HG02981 (cell line): ENCODE measurements around the gene BAHD1.

Source experiments
- ATAC-seq: cut with Tn5 transposase; IDR thresholded peaks from one replicate; pipeline ENCODE4 v1.9.1; 2021; ENCODE audit warnings: mild to moderate bottlenecking, moderate library complexity; ENCODE audit not compliant: unreplicated experiment

Gene BAHD1

GRCh38 chr15:40440743-40441564 is at the start of gene BAHD1:
TSS of gene BAHD1 (plus strand) at chr15:40440953. CDS start at chr15:40458465, 17,512 bp downstream.
- peak; percentile 85 for ATAC-seq

GRCh38 chr15:40392986-40393948 is 47.5 kb upstream of the BAHD1 start:
- ATAC-seq, result no peak

GRCh38 chr15:40397688-40398412 is 42.9 kb upstream of the BAHD1 start:
- no peak for ATAC-seq

GRCh38 chr15:40398413-40398873 is 42.3 kb upstream of the BAHD1 start:
- peak; percentile 49 for ATAC-seq

- no peak for ATAC-seq
Measured at GRCh38 chr15:40399370-40399769, 41.4 kb upstream of the BAHD1 start.

- ATAC-seq, result peak; percentile 89
Measured at GRCh38 chr15:40405501-40406381, 35.0 kb upstream of the BAHD1 start, which contains the start of gene IVD. TSS of gene IVD (plus strand) at chr15:40405795. CDS start at chr15:40405828, 33 bp downstream.

GRCh38 chr15:40407330-40407990 is 33.3 kb upstream of the BAHD1 start:
- ATAC-seq, result no peak

- ATAC-seq, result no peak
Measured at GRCh38 chr15:40409366-40409765, 31.4 kb upstream of the BAHD1 start.

GRCh38 chr15:40410476-40410875 is 30.3 kb upstream of the BAHD1 start:
- ATAC-seq, result no peak

- no peak for ATAC-seq
Measured at GRCh38 chr15:40412095-40412759, 28.5 kb upstream of the BAHD1 start.

- no peak for ATAC-seq
Measured at GRCh38 chr15:40413036-40413435, 27.7 kb upstream of the BAHD1 start.

- no peak for ATAC-seq
Measured at GRCh38 chr15:40414816-40415215, 25.9 kb upstream of the BAHD1 start.

GRCh38 chr15:40415226-40415625 is 25.5 kb upstream of the BAHD1 start:
- ATAC-seq, result no peak

- no peak for ATAC-seq
Measured at GRCh38 chr15:40416056-40416455, 24.7 kb upstream of the BAHD1 start.

- no peak for ATAC-seq
Measured at GRCh38 chr15:40418126-40418525, 22.6 kb upstream of the BAHD1 start.

GRCh38 chr15:40420071-40420713 is 20.6 kb upstream of the BAHD1 start:
- ATAC-seq, result no peak

GRCh38 chr15:40420793-40421192 is 20.0 kb upstream of the BAHD1 start:
- no peak for ATAC-seq
